Common myeloid progenitor, CD34-positive (primary cell): ENCODE measurements around the gene CIRBP.

Source experiments
- CTCF ChIA-PET: fragments of 350-600 bp; sonication (Branson Sonifier 250); formaldehyde crosslinking; loops from one replicate; lab custom pipeline; 2021; ENCODE audit warnings: antibody characterized with exemption; lab: Charles Lee
- POLR2A ChIA-PET: fragments of 350-600 bp; sonication (Branson Sonifier 250); formaldehyde crosslinking; loops from one replicate; lab custom pipeline; 2021; ENCODE audit warnings: antibody characterized with exemption; lab: Charles Lee
- DNase-seq, 3 donors: peaks; one replicate each; pipeline versions ENCODE4 v3.0.0 to v3.0.0-alpha.2; 2013
- H3K27ac ChIP-seq, 2 experiments: 1 replicate in 1 of 2; 2 replicates in 1 of 2; pipeline ENCODE4 v1.7.0; 2013; ENCODE audit warnings: inconsistent platforms in 2 of 2, low read length in 2 of 2, mild to moderate bottlenecking in 2 of 2, low read depth in 1 of 2, moderate library complexity in 1 of 2; ENCODE audit not compliant: severe bottlenecking in 2 of 2, insufficient read depth in 1 of 2, poor library complexity in 1 of 2
- H3K27me3 ChIP-seq, 5 experiments: replicated peaks in 2 of 5; 1 replicate in 3 of 5; 2 replicates in 2 of 5; pipeline versions ENCODE4 v1.6.1 to v1.7.0; 2013; ENCODE audit warnings: low read length in 4 of 5, mild to moderate bottlenecking in 2 of 5, moderate library complexity in 2 of 5, inconsistent platforms in 1 of 5; ENCODE audit not compliant: insufficient read depth in 5 of 5, control insufficient read depth in 4 of 5
- H3K36me3 ChIP-seq, 4 experiments: 1 replicate in 2 of 4; 2 replicates in 2 of 4; pipeline versions ENCODE4 v1.6.1 to v1.7.0; 2013; ENCODE audit warnings: low read length in 3 of 4, control low read depth in 1 of 4, mild to moderate bottlenecking in 1 of 4; ENCODE audit not compliant: control insufficient read depth in 4 of 4, insufficient read depth in 4 of 4
- H3K4me1 ChIP-seq, 4 experiments: 1 replicate in 3 of 4; 2 replicates in 1 of 4; pipeline versions ENCODE4 v1.6.1 to v1.7.1; 2013; ENCODE audit warnings: low read length in 3 of 4, mild to moderate bottlenecking in 3 of 4, control low read depth in 1 of 4, inconsistent platforms in 1 of 4, moderate library complexity in 1 of 4; ENCODE audit not compliant: control insufficient read depth in 4 of 4, insufficient read depth in 4 of 4; ENCODE audit errors: control extremely low read depth in 1 of 4
- H3K4me3 ChIP-seq, 7 experiments: 1 replicate in 4 of 7; 2 replicates in 3 of 7; pipeline versions ENCODE4 v1.5.1 to v1.7.0; 2013; ENCODE audit warnings: mild to moderate bottlenecking in 7 of 7, low read length in 6 of 7, moderate library complexity in 6 of 7, inconsistent platforms in 2 of 7, low read depth in 2 of 7, control low read depth in 1 of 7; ENCODE audit not compliant: insufficient read depth in 4 of 7, control insufficient read depth in 1 of 7; ENCODE audit errors: extremely low read depth in 1 of 7
- H3K9me3 ChIP-seq, 5 experiments: 1 replicate in 4 of 5; 2 replicates in 1 of 5; pipeline versions ENCODE4 v1.6.1 to v1.7.1; 2013; ENCODE audit warnings: low read length in 4 of 5, mild to moderate bottlenecking in 2 of 5, inconsistent platforms in 1 of 5, low read depth in 1 of 5, moderate library complexity in 1 of 5; ENCODE audit not compliant: control insufficient read depth in 4 of 5, insufficient read depth in 2 of 5; ENCODE audit errors: control extremely low read depth in 1 of 5
- WGBS: methylation state at CpG from one replicate; pipeline ENCODE4 v1.1.5; 2013; ENCODE audit not compliant: insufficient coverage; 5-methylcytosine and 5-hydroxymethylcytosine counted together

The CIRBP gene

GRCh38 chr19:1231729-1232637 is 37.1 kb upstream of the CIRBP start:
- no peaks in the 10 kb centered on the region for H3K9me3 ChIP-seq
- peaks cover 0 to 16% (median 7%) of the 10 kb centered on the region in 4 experiments for H3K4me1 ChIP-seq
- ChIA-PET CTCF (interaction anchor here (1.2 kb wide), 1 partner anchor 11 kb away, joined by 6 read pairs; no protein-coding TSS in a partner anchor), POLR2A (no interaction called here)
- H3K36me3 ChIP-seq: peaks cover 2 to 13% (median 7%) of the 10 kb centered on the region in 4 experiments
- no peak for DNase-seq
- no peak overlapping the region for H3K27ac ChIP-seq
- H3K4me3 ChIP-seq: no peak overlapping the region
- 88% methylated on average over 14 of the region's 15 CpGs for WGBS
- H3K27me3 ChIP-seq: peaks cover 0 to 18% (median 0%) of the 10 kb centered on the region in 5 experiments

- Histone ChIP-seq H3K27me3 (peaks cover 0 to 24% (median 0%) of the 10 kb centered on the region in 5 experiments), H3K27ac (no peak overlapping the region), H3K9me3 (no peaks in the 10 kb centered on the region), H3K36me3 (peaks cover 0 to 6% (median 2%) of the 10 kb centered on the region in 4 experiments), H3K4me1 (peaks cover 0 to 22% (median 13%) of the 10 kb centered on the region in 4 experiments), H3K4me3 (no peak overlapping the region)
- ChIA-PET POLR2A (no interaction called here), CTCF (interaction anchor here (1.2 kb wide), 1 partner anchor 11 kb away, joined by 6 read pairs; no protein-coding TSS in a partner anchor)
- peak in 1 of 3 donors; percentile 50 for DNase-seq
- 51% methylated on average over 12 of the region's 15 CpGs for WGBS
Measured at GRCh38 chr19:1232652-1233072, 36.5 kb upstream of the CIRBP start.

GRCh38 chr19:1233115-1233667 is 35.9 kb upstream of the CIRBP start:
- H3K9me3 ChIP-seq: no peaks in the 10 kb centered on the region
- H3K27me3 ChIP-seq: peaks cover 0 to 26% (median 0%) of the 10 kb centered on the region in 5 experiments
- H3K4me1 ChIP-seq: peaks cover 0 to 24% (median 16%) of the 10 kb centered on the region in 4 experiments
- H3K4me3 ChIP-seq: no peak overlapping the region
- WGBS: 92% methylated on average over 16 of the region's 24 CpGs
- no peak for DNase-seq
- no peak overlapping the region for H3K27ac ChIP-seq
- ChIA-PET POLR2A (no interaction called here), CTCF (interaction anchor here (1.2 kb wide), 1 partner anchor 12 kb away, joined by 6 read pairs; no protein-coding TSS in a partner anchor)
- H3K36me3 ChIP-seq: peaks cover 0 to 1% (median under 1%) of the 10 kb centered on the region in 4 experiments

GRCh38 chr19:1234051-1234954 is 34.8 kb upstream of the CIRBP start:
- no peak for DNase-seq
- 96% methylated on average over 38 of the region's 45 CpGs for WGBS
- Histone ChIP-seq H3K4me1 (peaks cover 0 to 30% (median 21%) of the 10 kb centered on the region in 4 experiments), H3K36me3 (no peaks in the 10 kb centered on the region), H3K9me3 (no peaks in the 10 kb centered on the region), H3K27me3 (peaks cover 0 to 34% (median 2%) of the 10 kb centered on the region in 5 experiments), H3K27ac (no peak overlapping the region), H3K4me3 (no peak overlapping the region)
- CTCF ChIA-PET: interaction anchor here (1.2 kb wide), 1 partner anchor 8 kb away, joined by 4 read pairs; no protein-coding TSS in a partner anchor
- POLR2A ChIA-PET: no interaction called here

- CTCF ChIA-PET: interaction anchor here (1.2 kb wide), 1 partner anchor 9 kb away, joined by 4 read pairs; no protein-coding TSS in a partner anchor
- Histone ChIP-seq H3K9me3 (no peaks in the 10 kb centered on the region), H3K27ac (no peak overlapping the region), H3K27me3 (peaks cover 0 to 34% (median 2%) of the 10 kb centered on the region in 5 experiments), H3K4me3 (no peak overlapping the region), H3K36me3 (no peaks in the 10 kb centered on the region), H3K4me1 (peaks cover 0 to 35% (median 26%) of the 10 kb centered on the region in 4 experiments)
- DNase-seq: no peak
- POLR2A ChIA-PET: no interaction called here
- WGBS: 94% methylated on average over 43 of the region's 43 CpGs
Measured at GRCh38 chr19:1234955-1235380, 34.2 kb upstream of the CIRBP start.

GRCh38 chr19:1235625-1236538 is 33.2 kb upstream of the CIRBP start:
- no peaks in the 10 kb centered on the region for H3K36me3 ChIP-seq
- ChIA-PET POLR2A (no interaction called here), CTCF (interaction anchor here (0.5 kb wide), 1 partner anchor 18 kb away, joined by 3 read pairs; no protein-coding TSS in a partner anchor)
- no peak overlapping the region for H3K27ac ChIP-seq
- WGBS: 89% methylated on average over 28 of the region's 39 CpGs
- no peak for DNase-seq
- no peak overlapping the region for H3K4me3 ChIP-seq
- H3K27me3 ChIP-seq: peaks cover 0 to 34% (median 2%) of the 10 kb centered on the region in 5 experiments
- no peaks in the 10 kb centered on the region for H3K9me3 ChIP-seq
- H3K4me1 ChIP-seq: peaks cover 0 to 42% (median 34%) of the 10 kb centered on the region in 4 experiments
